ENCODE measurements around the gene SGMS1. TPM values are rescaled to one million over a fixed set of nuclear protein-coding genes. Genes with fewer than 3 reads are reported as not detected.

SGMS1 gene
- total RNA-seq, 1 experiment from 2014 or later: 20.4 TPM

GRCh38 chr10:50324046-50324445 is 299.7 kb downstream of the SGMS1 start:
- no peak for TF ChIP-seq CTCF (conservative IDR thresholded peaks at IDR 0.05)
- H3T11ph ChIP-seq (ENCODE audit: low read length): no peak overlapping the region
- Mint-ChIP-seq H3K27me3 (ENCODE audit: low read depth) (no peaks in the 10 kb centered on the region), H3K4me1 (peaks cover 17 to 26% of the 10 kb centered on the region in 2 experiments), H3K27ac (no peak overlapping the region), H3K9me3 (no peaks in the 10 kb centered on the region), H3K36me3 (ENCODE audit: insufficient read depth in 1 of 3, low read depth in 3 of 3) (no peaks in the 10 kb centered on the region; a peak in 1 of 7 replicates), H3K4me3 (no peak overlapping the region)
- no peak overlapping the region for H4K5ac ChIP-seq (ENCODE audit: insufficient read length, low read depth, low read length)
- no peak overlapping the region for H3K9ac ChIP-seq (ENCODE audit: extremely low read depth, insufficient read length, low read length)
- no peak overlapping the region for H2AK5ac ChIP-seq (ENCODE audit: insufficient read length, low read length)
- no peaks in the 10 kb centered on the region for H3K79me2 ChIP-seq (ENCODE audit: insufficient read depth, low read length)
- DNase-seq: no peak
- H3K79me1 ChIP-seq (ENCODE audit: insufficient read depth, low read depth, low read length, poor library complexity, severe bottlenecking): no peaks in the 10 kb centered on the region
- peaks cover 4% of the 10 kb centered on the region; the same call in 1 of the 2 replicates for H3K4me1 ChIP-seq (ENCODE audit: insufficient read depth, low read length)
- H3K23me2 ChIP-seq (ENCODE audit: insufficient read length, low read depth, low read length, poor library complexity, severe bottlenecking): no peaks in the 10 kb centered on the region
- no peak overlapping the region for H3K18ac ChIP-seq (ENCODE audit: insufficient read length, low read depth, low read length)
- H3K27me3 ChIP-seq (ENCODE audit: insufficient read depth, low read length): no peaks in the 10 kb centered on the region
- no peak overlapping the region for H3K27ac ChIP-seq (ENCODE audit: insufficient read length, low read depth, low read length)
- no peaks in the 10 kb centered on the region for H3K9me3 ChIP-seq (ENCODE audit: control insufficient read depth, low read depth, low read length)
- no peak overlapping the region for H3K23ac ChIP-seq (ENCODE audit: insufficient read length, low read depth, low read length)
- H4K20me1 ChIP-seq (ENCODE audit: control insufficient read depth, insufficient read depth, insufficient read length): no peaks in the 10 kb centered on the region
- no peak overlapping the region for H3K4me2 ChIP-seq (ENCODE audit: insufficient read depth, insufficient read length, low read length)
- no peak overlapping the region for H4K91ac ChIP-seq (ENCODE audit: insufficient read length, low read depth, low read length)
- H2BK15ac ChIP-seq (ENCODE audit: low read depth, low read length): no peak overlapping the region
- no peak overlapping the region for H2BK12ac ChIP-seq (ENCODE audit: insufficient read length, low read depth, low read length)
- H2BK5ac ChIP-seq (ENCODE audit: insufficient read length, low read length): no peak overlapping the region
- no peak overlapping the region for H3K14ac ChIP-seq (ENCODE audit: insufficient read depth, low read length)
- H3K56ac ChIP-seq (ENCODE audit: insufficient read length, low read depth, low read length): no peak overlapping the region
- H2BK20ac ChIP-seq (ENCODE audit: low read depth, low read length, poor library complexity, severe bottlenecking): no peak overlapping the region
- H4K8ac ChIP-seq (replicated peaks; ENCODE audit: insufficient read length, low read depth, low read length): no peak overlapping the region
- no peak overlapping the region for H3K4ac ChIP-seq (ENCODE audit: low read depth, low read length)
- WGBS (ENCODE audit: extremely low coverage, insufficient read length, low lambda C conversion rate): no CpG with 5 or more reads among the region's 2 CpGs
- no peak overlapping the region for H2AFZ ChIP-seq (ENCODE audit: low read length)
- no peak overlapping the region for H2BK120ac ChIP-seq (ENCODE audit: low read depth, low read length, poor library complexity, severe bottlenecking)
